PC-3 (cell line): ENCODE measurements around the gene ABCC9. TPM values are rescaled to one million over a fixed set of nuclear protein-coding genes. Genes with fewer than 3 reads are reported as not detected.

ENCODE experiments used
- ATAC-seq: fragments of 200-7000 bp; cut with Tn5 transposase; 2 replicates; pipeline ENCODE4 v1.9.1; 2020; ENCODE audit warnings: mild to moderate bottlenecking, moderate library complexity
- BruUV-seq: library from RNA; stranded (reverse); fragments of 400-500 nt; replicated peaks from 2 replicates; lab custom pipeline; 2021; lab: Mats Ljungman, UMichigan
- CTCF ChIA-PET: fragments of 300-600 bp; sonication (Branson Sonifier 250); formaldehyde crosslinking; loops from one replicate; lab custom pipeline; 2022; ENCODE audit warnings: antibody characterized with exemption; lab: Charles Lee
- POLR2A ChIA-PET: fragments of 300-600 bp; sonication (Branson Sonifier 250); formaldehyde crosslinking; loops from one replicate; lab custom pipeline; 2022; ENCODE audit warnings: antibody characterized with exemption; ENCODE audit not compliant: unreplicated experiment; lab: Charles Lee
- DNase-seq: peaks from one replicate; pipeline ENCODE4 v3.0.0-alpha.2; 2015
- H2AFZ ChIP-seq: fragments of 300-600 bp; sonication (generic); 2 replicates; pipeline ENCODE4 v1.6.0; 2016; ENCODE audit warnings: antibody characterized with exemption, low read length
- H3F3A ChIP-seq: fragments of 300-600 bp; sonication (generic); one replicate; pipeline ENCODE4 v1.6.0; 2017; ENCODE audit warnings: antibody characterized with exemption, low read length, control low read depth, mild to moderate bottlenecking; ENCODE audit not compliant: unreplicated experiment
- H3K27ac ChIP-seq: fragments of 300-600 bp; sonication (generic); 2 replicates; pipeline ENCODE4 v1.5.1; 2016; ENCODE audit warnings: mild to moderate bottlenecking, low read length
- H3K27me3 ChIP-seq: fragments of 300-600 bp; sonication (generic); 2 replicates; pipeline ENCODE4 v1.6.1; 2016; ENCODE audit warnings: low read length, mixed read lengths
- H3K36me3 ChIP-seq: fragments of 300-600 bp; sonication (generic); 2 replicates; pipeline ENCODE4 v1.6.1; 2016; ENCODE audit warnings: low read depth, mixed run types, low read length, mixed read lengths
- H3K4me1 ChIP-seq: fragments of 300-600 bp; sonication (generic); 2 replicates; pipeline ENCODE4 v1.5.1; 2016; ENCODE audit warnings: low read length; ENCODE audit not compliant: insufficient read depth
- H3K4me2 ChIP-seq: fragments of 300-600 bp; sonication (generic); 2 replicates; pipeline ENCODE4 v1.6.0; 2016; ENCODE audit warnings: low read length
- H3K4me3 ChIP-seq: fragments of 300-600 bp; sonication (generic); 2 replicates; pipeline ENCODE4 v1.5.1; 2016; ENCODE audit warnings: mild to moderate bottlenecking, low read length, mixed read lengths
- H3K79me2 ChIP-seq: fragments of 300-600 bp; sonication (generic); 2 replicates; pipeline ENCODE4 v1.6.1; 2017; ENCODE audit warnings: low read length, mixed read lengths
- H3K9ac ChIP-seq: fragments of 300-600 bp; sonication (generic); 2 replicates; pipeline ENCODE4 v1.6.0; 2016; ENCODE audit warnings: mild to moderate bottlenecking, low read length
- H3K9me2 ChIP-seq: fragments of 300-600 bp; sonication (generic); replicated peaks from 2 replicates; pipeline ENCODE4 v1.6.1; 2016; ENCODE audit warnings: mixed run types, low read length, mixed read lengths
- H3K9me3 ChIP-seq: fragments of 300-600 bp; sonication (generic); 2 replicates; pipeline ENCODE4 v1.6.1; 2016; ENCODE audit warnings: low read length, mixed read lengths
- H4K20me1 ChIP-seq: fragments of 300-600 bp; sonication (generic); 2 replicates; pipeline ENCODE4 v1.6.1; 2016; ENCODE audit warnings: low read length, mixed read lengths
- CTCF ChIP-seq: fragments of 300-600 bp; sonication (generic); conservative IDR thresholded peaks from 2 replicates; pipeline ENCODE4 v1.5.1; 2017; ENCODE audit warnings: antibody characterized with exemption, low read depth, mild to moderate bottlenecking, low read length
- EZH2 ChIP-seq: fragments of 300-600 bp; sonication (generic); IDR thresholded peaks from one replicate; pipeline ENCODE4 v1.6.1; 2017; ENCODE audit warnings: antibody characterized with exemption, mild to moderate bottlenecking, low read length; ENCODE audit not compliant: unreplicated experiment
- EZH2phosphoT487 ChIP-seq: fragments of 300-600 bp; sonication (generic); IDR thresholded peaks from 2 replicates; pipeline ENCODE4 v1.6.1; 2018; ENCODE audit warnings: mild to moderate bottlenecking, antibody characterized with exemption, low read length, borderline replicate concordance
- intact Hi-C: fragments of 100-400 bp; cut with micrococcal nuclease; formaldehyde crosslinking; loops from 2 replicates; pipeline ENCODE4 v1.9.0; 2023
- total RNA-seq: library from RNA; depleted of rRNA; stranded (reverse); fragments of >200 nt; gene quantifications from 2 replicates; pipeline ENCODE4 v1.2.3, GENCODE V29; 2014

Gene ABCC9
- total RNA-seq, 1 experiment from 2014 or later = 0.33 TPM

- CTCF ChIA-PET = no interaction called here
- Histone ChIP-seq H4K20me1 (no peaks in the 10 kb centered on the region), H3K27ac (no peak overlapping the region), H3K36me3 (no peaks in the 10 kb centered on the region), H2AFZ (no peak overlapping the region), H3K4me1 (no peaks in the 10 kb centered on the region), H3K79me2 (no peaks in the 10 kb centered on the region), H3K4me3 (no peak overlapping the region), H3K27me3 (no peaks in the 10 kb centered on the region), H3K9ac (no peak overlapping the region), H3K9me2 (no peaks in the 10 kb centered on the region), H3F3A (no peaks in the 10 kb centered on the region), H3K4me2 (no peak overlapping the region), H3K9me3 (no peaks in the 10 kb centered on the region)
- intact Hi-C loops = no loop called here
- POLR2A ChIA-PET = no interaction called here
- DNase-seq (no peak), ATAC-seq (no peak)
- no TSS peak for BruUV-seq
- no peak for TF ChIP-seq EZH2phosphoT487
- TF ChIP-seq EZH2 = no peak
- TF ChIP-seq CTCF = no peak
Measured at GRCh38 chr12:21766403-21766802, 174.8 kb downstream of the ABCC9 start.

GRCh38 chr12:21764950-21765349, 176.3 kb downstream of the ABCC9 start:
- no peaks in the 10 kb centered on the region for H4K20me1 ChIP-seq
- H3K27ac ChIP-seq = no peak overlapping the region
- no peak overlapping the region for H3K4me2 ChIP-seq
- no peaks in the 10 kb centered on the region for H3K79me2 ChIP-seq
- CTCF ChIA-PET = no interaction called here
- H3K9ac ChIP-seq = no peak overlapping the region
- TF ChIP-seq EZH2phosphoT487 (no peak), CTCF (no peak), EZH2 (no peak)
- no peaks in the 10 kb centered on the region for H3K4me1 ChIP-seq
- intact Hi-C loops = no loop called here
- no peaks in the 10 kb centered on the region for H3K9me2 ChIP-seq
- POLR2A ChIA-PET = no interaction called here
- no peaks in the 10 kb centered on the region for H3K36me3 ChIP-seq
- no peak overlapping the region for H3K4me3 ChIP-seq
- H3K27me3 ChIP-seq = no peaks in the 10 kb centered on the region
- H3K9me3 ChIP-seq = no peaks in the 10 kb centered on the region
- ATAC-seq (no peak), DNase-seq (no peak)
- H3F3A ChIP-seq = no peaks in the 10 kb centered on the region
- no peak overlapping the region for H2AFZ ChIP-seq
- BruUV-seq = no TSS peak

GRCh38 chr12:21764065-21764464, 177.2 kb downstream of the ABCC9 start:
- H3K27me3 ChIP-seq = no peaks in the 10 kb centered on the region
- no peaks in the 10 kb centered on the region for H3K9me3 ChIP-seq
- no peaks in the 10 kb centered on the region for H3F3A ChIP-seq
- H3K4me2 ChIP-seq = no peak overlapping the region
- DNase-seq (no peak), ATAC-seq (no peak)
- no peaks in the 10 kb centered on the region for H4K20me1 ChIP-seq
- ChIA-PET CTCF (no interaction called here), POLR2A (no interaction called here)
- H3K9me2 ChIP-seq = no peaks in the 10 kb centered on the region
- H3K4me1 ChIP-seq = no peaks in the 10 kb centered on the region
- H3K9ac ChIP-seq = no peak overlapping the region
- BruUV-seq = no TSS peak
- H3K36me3 ChIP-seq = no peaks in the 10 kb centered on the region
- no peaks in the 10 kb centered on the region for H3K79me2 ChIP-seq
- H3K27ac ChIP-seq = no peak overlapping the region
- intact Hi-C loops = no loop called here
- TF ChIP-seq CTCF (no peak), EZH2 (no peak), EZH2phosphoT487 (no peak)
- H3K4me3 ChIP-seq = no peak overlapping the region
- H2AFZ ChIP-seq = no peak overlapping the region
